ENCODE measurements around the gene TP53I11. TPM values are rescaled to one million over a fixed set of nuclear protein-coding genes. Genes with fewer than 3 reads are reported as not detected.

Gene TP53I11
- total RNA-seq, 1 experiment from 2014 or later, result 42.4 TPM

DNA sequence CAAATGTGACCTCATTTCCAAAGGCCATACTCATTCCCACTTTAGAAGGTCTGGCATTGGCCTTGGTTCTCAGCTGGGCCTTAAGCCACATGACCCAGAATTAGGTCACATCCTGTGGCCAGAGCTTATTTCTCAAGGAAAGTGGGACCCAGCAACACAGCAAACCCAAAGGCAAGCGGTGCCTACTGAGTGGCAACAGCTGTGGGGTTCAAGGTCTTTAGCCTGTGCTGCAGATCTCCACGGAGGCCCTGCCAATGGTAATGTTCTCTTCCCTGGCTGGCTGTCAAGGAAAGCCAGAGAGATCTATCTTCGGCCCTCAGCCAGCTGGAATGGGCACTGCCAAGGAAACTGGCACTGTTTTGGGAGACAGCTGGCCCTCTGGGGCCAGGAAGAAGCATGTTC lies 41.5 kb upstream of the TP53I11 start:
- H3K36me3 Mint-ChIP-seq, result no peaks in the 10 kb centered on the region
- H3K4me3 Mint-ChIP-seq, result no peak overlapping the region
- H3K27ac Mint-ChIP-seq, result no peak overlapping the region
- DNase-seq (ENCODE audit: low spot score) (no peak), ATAC-seq (no peak)
- ChIA-PET CTCF (interaction anchor here (0.6 kb wide), 1 partner anchor 25 kb away, joined by 3 read pairs; no protein-coding TSS in a partner anchor), POLR2A (no interaction called here)
- H3K4me1 Mint-ChIP-seq, result peaks cover 30% of the 10 kb centered on the region
- H3K9me3 Mint-ChIP-seq, result no peaks in the 10 kb centered on the region
- peaks cover 4% of the 10 kb centered on the region for H3K27me3 Mint-ChIP-seq (ENCODE audit: low read depth)
- TF ChIP-seq, protein P1, sequence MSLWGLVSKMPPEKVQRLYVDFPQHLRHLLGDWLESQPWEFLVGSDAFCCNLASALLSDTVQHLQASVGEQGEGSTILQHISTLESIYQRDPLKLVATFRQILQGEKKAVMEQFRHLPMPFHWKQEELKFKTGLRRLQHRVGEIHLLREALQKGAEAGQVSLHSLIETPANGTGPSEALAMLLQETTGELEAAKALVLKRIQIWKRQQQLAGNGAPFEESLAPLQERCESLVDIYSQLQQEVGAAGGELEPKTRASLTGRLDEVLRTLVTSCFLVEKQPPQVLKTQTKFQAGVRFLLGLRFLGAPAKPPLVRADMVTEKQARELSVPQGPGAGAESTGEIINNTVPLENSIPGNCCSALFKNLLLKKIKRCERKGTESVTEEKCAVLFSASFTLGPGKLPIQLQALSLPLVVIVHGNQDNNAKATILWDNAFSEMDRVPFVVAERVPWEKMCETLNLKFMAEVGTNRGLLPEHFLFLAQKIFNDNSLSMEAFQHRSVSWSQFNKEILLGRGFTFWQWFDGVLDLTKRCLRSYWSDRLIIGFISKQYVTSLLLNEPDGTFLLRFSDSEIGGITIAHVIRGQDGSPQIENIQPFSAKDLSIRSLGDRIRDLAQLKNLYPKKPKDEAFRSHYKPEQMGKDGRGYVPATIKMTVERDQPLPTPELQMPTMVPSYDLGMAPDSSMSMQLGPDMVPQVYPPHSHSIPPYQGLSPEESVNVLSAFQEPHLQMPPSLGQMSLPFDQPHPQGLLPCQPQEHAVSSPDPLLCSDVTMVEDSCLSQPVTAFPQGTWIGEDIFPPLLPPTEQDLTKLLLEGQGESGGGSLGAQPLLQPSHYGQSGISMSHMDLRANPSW (CRISPR knock-in tag; conservative IDR thresholded peaks at IDR 0.05; ENCODE audit: low read depth), result no peak
- TF ChIP-seq, protein P2, sequence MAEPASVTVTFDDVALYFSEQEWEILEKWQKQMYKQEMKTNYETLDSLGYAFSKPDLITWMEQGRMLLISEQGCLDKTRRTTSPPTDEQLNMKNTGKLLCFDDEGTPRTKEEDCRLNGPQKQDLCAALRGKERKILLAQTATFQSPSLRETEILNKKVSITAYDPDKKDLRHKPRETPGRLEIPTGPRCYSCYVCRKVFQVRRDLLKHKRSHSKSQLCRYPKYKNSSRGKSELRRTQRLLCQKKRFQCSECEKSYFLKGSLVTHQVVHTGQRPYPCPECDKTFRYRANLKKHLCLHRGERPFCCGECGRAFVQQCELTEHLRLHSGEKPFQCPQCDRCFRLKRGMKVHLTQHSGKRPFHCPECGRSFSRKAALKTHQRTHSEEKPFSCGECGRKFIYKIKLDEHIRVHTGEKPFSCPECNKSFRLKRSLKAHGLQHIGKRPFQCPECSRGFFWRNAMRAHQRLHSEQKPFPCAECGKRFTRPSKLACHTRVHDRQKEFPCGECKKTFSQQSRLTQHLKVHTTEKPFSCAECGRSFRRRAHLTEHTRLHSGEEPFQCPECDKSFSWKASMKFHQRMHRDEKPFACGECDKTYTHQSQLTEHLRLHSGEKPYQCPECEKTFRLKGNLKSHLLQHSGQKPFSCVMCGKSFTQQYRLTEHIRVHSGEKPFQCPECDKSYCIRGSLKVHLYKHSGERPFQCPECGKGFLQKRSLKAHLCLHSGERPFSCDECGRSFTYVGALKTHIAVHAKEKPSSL (CRISPR knock-in tag; conservative IDR thresholded peaks at IDR 0.05), result no peak
- TF ChIP-seq, protein P3, sequence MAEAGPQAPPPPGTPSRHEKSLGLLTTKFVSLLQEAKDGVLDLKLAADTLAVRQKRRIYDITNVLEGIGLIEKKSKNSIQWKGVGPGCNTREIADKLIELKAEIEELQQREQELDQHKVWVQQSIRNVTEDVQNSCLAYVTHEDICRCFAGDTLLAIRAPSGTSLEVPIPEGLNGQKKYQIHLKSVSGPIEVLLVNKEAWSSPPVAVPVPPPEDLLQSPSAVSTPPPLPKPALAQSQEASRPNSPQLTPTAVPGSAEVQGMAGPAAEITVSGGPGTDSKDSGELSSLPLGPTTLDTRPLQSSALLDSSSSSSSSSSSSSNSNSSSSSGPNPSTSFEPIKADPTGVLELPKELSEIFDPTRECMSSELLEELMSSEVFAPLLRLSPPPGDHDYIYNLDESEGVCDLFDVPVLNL (CRISPR knock-in tag; IDR thresholded peaks at IDR 0.05; ENCODE audit: borderline replicate concordance, low read depth), result no peak
- TF ChIP-seq, protein P4, sequence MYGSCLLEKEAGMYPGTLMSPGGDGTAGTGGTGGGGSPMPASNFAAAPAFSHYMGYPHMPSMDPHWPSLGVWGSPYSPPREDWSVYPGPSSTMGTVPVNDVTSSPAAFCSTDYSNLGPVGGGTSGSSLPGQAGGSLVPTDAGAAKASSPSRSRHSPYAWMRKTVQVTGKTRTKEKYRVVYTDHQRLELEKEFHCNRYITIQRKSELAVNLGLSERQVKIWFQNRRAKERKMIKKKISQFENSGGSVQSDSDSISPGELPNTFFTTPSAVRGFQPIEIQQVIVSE (CRISPR knock-in tag; IDR thresholded peaks at IDR 0.05; ENCODE audit: borderline replicate concordance), result no peak
- TF ChIP-seq NR1H2 (CRISPR knock-in tag; IDR thresholded peaks at IDR 0.05) (no peak), ZNF423 (CRISPR knock-in tag; IDR thresholded peaks at IDR 0.05) (no peak), GRHL2 (CRISPR knock-in tag; IDR thresholded peaks at IDR 0.05; ENCODE audit: insufficient replicate concordance, severe bottlenecking) (no peak), SMAD4 (CRISPR knock-in tag; IDR thresholded peaks at IDR 0.05) (no peak), CREM (CRISPR knock-in tag; IDR thresholded peaks at IDR 0.05) (no peak), FOXP1 (CRISPR knock-in tag; IDR thresholded peaks at IDR 0.05; ENCODE audit: borderline replicate concordance) (no peak), SP1 (CRISPR knock-in tag; conservative IDR thresholded peaks at IDR 0.05) (no peak), SOX15 (CRISPR knock-in tag; IDR thresholded peaks at IDR 0.05) (no peak), ATF1 (CRISPR knock-in tag; IDR thresholded peaks at IDR 0.05) (no peak), ZNF263 (CRISPR knock-in tag; IDR thresholded peaks at IDR 0.05; ENCODE audit: low read depth) (no peak), MYBL2 (CRISPR knock-in tag; IDR thresholded peaks at IDR 0.05) (no peak)
- TF ChIP-seq, protein P5, sequence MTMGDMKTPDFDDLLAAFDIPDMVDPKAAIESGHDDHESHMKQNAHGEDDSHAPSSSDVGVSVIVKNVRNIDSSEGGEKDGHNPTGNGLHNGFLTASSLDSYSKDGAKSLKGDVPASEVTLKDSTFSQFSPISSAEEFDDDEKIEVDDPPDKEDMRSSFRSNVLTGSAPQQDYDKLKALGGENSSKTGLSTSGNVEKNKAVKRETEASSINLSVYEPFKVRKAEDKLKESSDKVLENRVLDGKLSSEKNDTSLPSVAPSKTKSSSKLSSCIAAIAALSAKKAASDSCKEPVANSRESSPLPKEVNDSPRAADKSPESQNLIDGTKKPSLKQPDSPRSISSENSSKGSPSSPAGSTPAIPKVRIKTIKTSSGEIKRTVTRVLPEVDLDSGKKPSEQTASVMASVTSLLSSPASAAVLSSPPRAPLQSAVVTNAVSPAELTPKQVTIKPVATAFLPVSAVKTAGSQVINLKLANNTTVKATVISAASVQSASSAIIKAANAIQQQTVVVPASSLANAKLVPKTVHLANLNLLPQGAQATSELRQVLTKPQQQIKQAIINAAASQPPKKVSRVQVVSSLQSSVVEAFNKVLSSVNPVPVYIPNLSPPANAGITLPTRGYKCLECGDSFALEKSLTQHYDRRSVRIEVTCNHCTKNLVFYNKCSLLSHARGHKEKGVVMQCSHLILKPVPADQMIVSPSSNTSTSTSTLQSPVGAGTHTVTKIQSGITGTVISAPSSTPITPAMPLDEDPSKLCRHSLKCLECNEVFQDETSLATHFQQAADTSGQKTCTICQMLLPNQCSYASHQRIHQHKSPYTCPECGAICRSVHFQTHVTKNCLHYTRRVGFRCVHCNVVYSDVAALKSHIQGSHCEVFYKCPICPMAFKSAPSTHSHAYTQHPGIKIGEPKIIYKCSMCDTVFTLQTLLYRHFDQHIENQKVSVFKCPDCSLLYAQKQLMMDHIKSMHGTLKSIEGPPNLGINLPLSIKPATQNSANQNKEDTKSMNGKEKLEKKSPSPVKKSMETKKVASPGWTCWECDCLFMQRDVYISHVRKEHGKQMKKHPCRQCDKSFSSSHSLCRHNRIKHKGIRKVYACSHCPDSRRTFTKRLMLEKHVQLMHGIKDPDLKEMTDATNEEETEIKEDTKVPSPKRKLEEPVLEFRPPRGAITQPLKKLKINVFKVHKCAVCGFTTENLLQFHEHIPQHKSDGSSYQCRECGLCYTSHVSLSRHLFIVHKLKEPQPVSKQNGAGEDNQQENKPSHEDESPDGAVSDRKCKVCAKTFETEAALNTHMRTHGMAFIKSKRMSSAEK (CRISPR knock-in tag; IDR thresholded peaks at IDR 0.05; ENCODE audit: borderline replicate concordance), result no peak
- TF ChIP-seq, protein P6, sequence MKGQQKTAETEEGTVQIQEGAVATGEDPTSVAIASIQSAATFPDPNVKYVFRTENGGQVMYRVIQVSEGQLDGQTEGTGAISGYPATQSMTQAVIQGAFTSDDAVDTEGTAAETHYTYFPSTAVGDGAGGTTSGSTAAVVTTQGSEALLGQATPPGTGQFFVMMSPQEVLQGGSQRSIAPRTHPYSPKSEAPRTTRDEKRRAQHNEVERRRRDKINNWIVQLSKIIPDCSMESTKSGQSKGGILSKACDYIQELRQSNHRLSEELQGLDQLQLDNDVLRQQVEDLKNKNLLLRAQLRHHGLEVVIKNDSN (CRISPR knock-in tag; IDR thresholded peaks at IDR 0.05), result no peak
- TF ChIP-seq, protein P7, sequence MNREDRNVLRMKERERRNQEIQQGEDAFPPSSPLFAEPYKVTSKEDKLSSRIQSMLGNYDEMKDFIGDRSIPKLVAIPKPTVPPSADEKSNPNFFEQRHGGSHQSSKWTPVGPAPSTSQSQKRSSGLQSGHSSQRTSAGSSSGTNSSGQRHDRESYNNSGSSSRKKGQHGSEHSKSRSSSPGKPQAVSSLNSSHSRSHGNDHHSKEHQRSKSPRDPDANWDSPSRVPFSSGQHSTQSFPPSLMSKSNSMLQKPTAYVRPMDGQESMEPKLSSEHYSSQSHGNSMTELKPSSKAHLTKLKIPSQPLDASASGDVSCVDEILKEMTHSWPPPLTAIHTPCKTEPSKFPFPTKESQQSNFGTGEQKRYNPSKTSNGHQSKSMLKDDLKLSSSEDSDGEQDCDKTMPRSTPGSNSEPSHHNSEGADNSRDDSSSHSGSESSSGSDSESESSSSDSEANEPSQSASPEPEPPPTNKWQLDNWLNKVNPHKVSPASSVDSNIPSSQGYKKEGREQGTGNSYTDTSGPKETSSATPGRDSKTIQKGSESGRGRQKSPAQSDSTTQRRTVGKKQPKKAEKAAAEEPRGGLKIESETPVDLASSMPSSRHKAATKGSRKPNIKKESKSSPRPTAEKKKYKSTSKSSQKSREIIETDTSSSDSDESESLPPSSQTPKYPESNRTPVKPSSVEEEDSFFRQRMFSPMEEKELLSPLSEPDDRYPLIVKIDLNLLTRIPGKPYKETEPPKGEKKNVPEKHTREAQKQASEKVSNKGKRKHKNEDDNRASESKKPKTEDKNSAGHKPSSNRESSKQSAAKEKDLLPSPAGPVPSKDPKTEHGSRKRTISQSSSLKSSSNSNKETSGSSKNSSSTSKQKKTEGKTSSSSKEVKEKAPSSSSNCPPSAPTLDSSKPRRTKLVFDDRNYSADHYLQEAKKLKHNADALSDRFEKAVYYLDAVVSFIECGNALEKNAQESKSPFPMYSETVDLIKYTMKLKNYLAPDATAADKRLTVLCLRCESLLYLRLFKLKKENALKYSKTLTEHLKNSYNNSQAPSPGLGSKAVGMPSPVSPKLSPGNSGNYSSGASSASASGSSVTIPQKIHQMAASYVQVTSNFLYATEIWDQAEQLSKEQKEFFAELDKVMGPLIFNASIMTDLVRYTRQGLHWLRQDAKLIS (CRISPR knock-in tag; IDR thresholded peaks at IDR 0.05; ENCODE audit: borderline replicate concordance), result no peak
- TF ChIP-seq, protein P8, sequence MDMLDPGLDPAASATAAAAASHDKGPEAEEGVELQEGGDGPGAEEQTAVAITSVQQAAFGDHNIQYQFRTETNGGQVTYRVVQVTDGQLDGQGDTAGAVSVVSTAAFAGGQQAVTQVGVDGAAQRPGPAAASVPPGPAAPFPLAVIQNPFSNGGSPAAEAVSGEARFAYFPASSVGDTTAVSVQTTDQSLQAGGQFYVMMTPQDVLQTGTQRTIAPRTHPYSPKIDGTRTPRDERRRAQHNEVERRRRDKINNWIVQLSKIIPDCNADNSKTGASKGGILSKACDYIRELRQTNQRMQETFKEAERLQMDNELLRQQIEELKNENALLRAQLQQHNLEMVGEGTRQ (CRISPR knock-in tag; IDR thresholded peaks at IDR 0.05), result no peak
